RWPE2 (cell line): ENCODE data around the gene DDAH2.
A peak's percentile ranks its signal among the peaks of the same experiment; 100 is the strongest.

Source experiments
- ATAC-seq: fragments of 200-7000 bp; cut with Tn5 transposase; 3 replicates; pipeline ENCODE4 v1.9.1; 2021; ENCODE audit warnings: low read depth
- DNase-seq: peaks from one replicate; pipeline ENCODE4 v3.0.0-alpha.2; 2020; ENCODE audit warnings: low spot score
- H3K27ac ChIP-seq: fragments of 450-650 bp; 2 replicates; pipeline ENCODE4 v1.5.1; 2017; ENCODE audit warnings: mild to moderate bottlenecking; ENCODE audit not compliant: poor library complexity, severe bottlenecking
- H3K27me3 ChIP-seq: fragments of 250-450 bp; sonication (Bioruptor Pico); 2 replicates; pipeline ENCODE4 v1.5.1; 2021; ENCODE audit warnings: mild to moderate bottlenecking, moderate library complexity; ENCODE audit not compliant: insufficient read depth, poor library complexity, severe bottlenecking
- H3K36me3 ChIP-seq: fragments of 250-450 bp; sonication (Bioruptor Pico); 2 replicates; pipeline ENCODE4 v1.5.1; 2020; ENCODE audit warnings: low read depth, mild to moderate bottlenecking, moderate library complexity
- H3K4me1 ChIP-seq: fragments of 250-450 bp; sonication (Bioruptor Pico); 2 replicates; pipeline ENCODE4 v1.5.1; 2021; ENCODE audit warnings: mild to moderate bottlenecking, moderate library complexity; ENCODE audit not compliant: insufficient read depth, poor library complexity, severe bottlenecking
- H3K4me3 ChIP-seq: fragments of 250-450 bp; sonication (Bioruptor Pico); 2 replicates; pipeline ENCODE4 v1.5.1; 2021; ENCODE audit warnings: mild to moderate bottlenecking, moderate library complexity; ENCODE audit not compliant: severe bottlenecking
- H3K9me3 ChIP-seq: fragments of 250-450 bp; sonication (Bioruptor Pico); 2 replicates; pipeline ENCODE4 v1.5.1; 2021; ENCODE audit warnings: mild to moderate bottlenecking, moderate library complexity; ENCODE audit not compliant: severe bottlenecking
- CTCF ChIP-seq: fragments of 450-650 bp; IDR thresholded peaks from one replicate; pipeline ENCODE4 v1.5.1; 2017; ENCODE audit warnings: mild to moderate bottlenecking, moderate library complexity; ENCODE audit not compliant: poor library complexity, severe bottlenecking

DDAH2 gene

GRCh38 chr6:31683591-31683990 lies 45.5 kb downstream of the DDAH2 start:
- Histone ChIP-seq H3K36me3 (peaks cover 4% of the 10 kb centered on the region), H3K9me3 (no peaks in the 10 kb centered on the region), H3K4me1 (no peaks in the 10 kb centered on the region), H3K4me3 (no peak overlapping the region), H3K27ac (no peak overlapping the region), H3K27me3 (no peaks in the 10 kb centered on the region)
- no peak for TF ChIP-seq CTCF
- DNase-seq = no peak
- no peak for ATAC-seq

GRCh38 chr6:31681135-31681671 lies 47.9 kb downstream of the DDAH2 start:
- Histone ChIP-seq H3K36me3 (no peaks in the 10 kb centered on the region), H3K4me1 (no peaks in the 10 kb centered on the region), H3K27me3 (no peaks in the 10 kb centered on the region), H3K9me3 (no peaks in the 10 kb centered on the region), H3K4me3 (peak overlapping the region; percentile 33), H3K27ac (peak overlapping the region; percentile 52)
- no peak for DNase-seq
- TF ChIP-seq CTCF = peak; percentile 25
- ATAC-seq = peak; percentile 60

GRCh38 chr6:31680226-31681134 lies 48.6 kb downstream of the DDAH2 start, which contains the start of gene LY6G5C:
Gene LY6G5C, minus strand, starts transcription at chr6:31681067. Its CDS starts 694 bp downstream, at chr6:31680373.
- Histone ChIP-seq H3K36me3 (no peaks in the 10 kb centered on the region), H3K4me1 (no peaks in the 10 kb centered on the region), H3K4me3 (peak within 1 kb of the TSS; percentile 33), H3K9me3 (no peaks in the 10 kb centered on the region), H3K27me3 (no peaks in the 10 kb centered on the region), H3K27ac (peak within 1 kb of the TSS; percentile 52)
- TF ChIP-seq CTCF = peak; percentile 79
- DNase-seq (no peak), ATAC-seq (peak; percentile 77)

GRCh38 chr6:31677955-31678354 lies 51.1 kb downstream of the DDAH2 start:
- Histone ChIP-seq H3K4me1 (no peaks in the 10 kb centered on the region), H3K4me3 (no peak overlapping the region)

More at GRCh38 chr6:31677955-31678354, 51.1 kb downstream of the DDAH2 start:
- Histone ChIP-seq H3K36me3 (no peaks in the 10 kb centered on the region; the same call in 1 of the 2 replicates), H3K27me3 (no peaks in the 10 kb centered on the region), H3K9me3 (no peaks in the 10 kb centered on the region), H3K27ac (no peak overlapping the region)
- DNase-seq (no peak), ATAC-seq (no peak)
- no peak for TF ChIP-seq CTCF
